PC-3 (cell line): Measurements from ENCODE around the gene ELAVL3.

Experiments used
- CTCF ChIP-seq: fragments of 300-600 bp; sonication (generic); conservative IDR thresholded peaks from 2 replicates; pipeline ENCODE4 v1.5.1; 2017; ENCODE audit warnings: antibody characterized with exemption, low read depth, mild to moderate bottlenecking, low read length
- EZH2 ChIP-seq: fragments of 300-600 bp; sonication (generic); IDR thresholded peaks from one replicate; pipeline ENCODE4 v1.6.1; 2017; ENCODE audit warnings: antibody characterized with exemption, mild to moderate bottlenecking, low read length; ENCODE audit not compliant: unreplicated experiment
- EZH2phosphoT487 ChIP-seq: fragments of 300-600 bp; sonication (generic); IDR thresholded peaks from 2 replicates; pipeline ENCODE4 v1.6.1; 2018; ENCODE audit warnings: mild to moderate bottlenecking, antibody characterized with exemption, low read length, borderline replicate concordance

DNA sequence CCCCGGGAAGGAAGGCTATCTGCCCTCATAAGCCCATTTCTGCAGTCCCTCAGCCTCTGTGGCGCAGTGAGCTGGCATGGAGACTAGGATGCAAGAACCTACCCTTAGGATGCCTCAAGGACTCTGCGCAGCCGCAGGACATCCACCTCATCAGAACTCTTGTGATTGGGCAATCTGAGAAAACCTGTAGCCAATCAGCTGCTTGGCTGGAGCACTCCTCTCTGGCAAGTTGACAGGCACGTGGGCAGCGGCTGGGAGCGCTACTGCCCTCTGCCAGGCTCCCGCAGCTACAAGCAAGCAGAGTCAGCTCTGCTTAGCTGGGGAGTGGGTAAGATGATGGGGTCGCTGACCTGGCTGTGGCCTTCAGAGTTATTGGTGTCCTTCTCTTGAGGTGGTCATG is 49.6 kb upstream of the ELAVL3 start:
- TF ChIP-seq EZH2: no peak
- TF ChIP-seq CTCF: peak; percentile 51
- TF ChIP-seq EZH2phosphoT487: no peak
